H1 (cell line): ENCODE results near the gene OR2AG1. TPM values are rescaled to one million over a fixed set of nuclear protein-coding genes. Genes with fewer than 3 reads are reported as not detected.

Source experiments
- CTCF ChIA-PET: fragments of 300-600 bp; sonication (Branson Sonifier 250); formaldehyde crosslinking; loops from one replicate; lab custom pipeline; 2021; ENCODE audit not compliant: partially characterized antibody; lab: Charles Lee
- POLR2A ChIA-PET: fragments of 300-600 bp; sonication (Branson Sonifier 250); formaldehyde crosslinking; loops from one replicate; lab custom pipeline; 2021; ENCODE audit warnings: inconsistent platforms; ENCODE audit not compliant: partially characterized antibody; lab: Charles Lee
- DNase-seq, 2 experiments: peaks; one replicate each; pipeline versions ENCODE4 v3.0.0 to v3.0.0-alpha.2; 2010 to 2022; ENCODE audit warnings: low spot score in 2 of 2, low read depth in 1 of 2, mixed read lengths in 1 of 2
- FAIRE-seq: peaks from 2 replicates; lab custom pipeline; 2011; peaks lifted over from hg19 to GRCh38; lab: Jason Lieb, UNC
- H2AFZ ChIP-seq: 2 replicates; pipeline ENCODE4 v1.8.1; 2012; ENCODE audit warnings: low read length, inconsistent platforms
- H2AK5ac ChIP-seq: 2 replicates; pipeline ENCODE4 v1.6.1; 2013; ENCODE audit warnings: low read depth, low read length
- H2BK120ac ChIP-seq: replicated peaks from 2 replicates; pipeline ENCODE3; 2013; ENCODE audit warnings: low read depth, low read length, inconsistent platforms
- H2BK12ac ChIP-seq: 2 replicates; pipeline ENCODE4 v1.6.1; 2013; ENCODE audit warnings: low read depth, low read length
- H2BK15ac ChIP-seq: 2 replicates; pipeline ENCODE4 v1.6.1; 2013; ENCODE audit warnings: low read length
- H2BK20ac ChIP-seq: 2 replicates; pipeline ENCODE4 v1.6.1; 2013; ENCODE audit warnings: low read length
- H2BK5ac ChIP-seq: 2 replicates; pipeline ENCODE4 v1.6.1; 2013; ENCODE audit warnings: low read depth, low read length
- H3K14ac ChIP-seq: 2 replicates; pipeline ENCODE4 v1.6.1; 2013; ENCODE audit warnings: inconsistent platforms; ENCODE audit not compliant: insufficient read length
- H3K18ac ChIP-seq: 2 replicates; pipeline ENCODE4 v1.6.1; 2013; ENCODE audit warnings: low read length; ENCODE audit errors: extremely low read depth
- H3K23ac ChIP-seq: 2 replicates; pipeline ENCODE4 v1.6.1; 2013; ENCODE audit warnings: inconsistent platforms; ENCODE audit not compliant: insufficient read length
- H3K23me2 ChIP-seq: 2 replicates; pipeline ENCODE4 v1.6.1; 2013; ENCODE audit warnings: low read depth, low read length
- H3K27ac ChIP-seq: 2 replicates; pipeline ENCODE4 v1.6.1; 2011; ENCODE audit warnings: low read depth, low read length, inconsistent platforms
- H3K27me3 ChIP-seq, 4 experiments: replicated peaks in 1 of 4; 1 replicate in 1 of 4; 2 replicates in 3 of 4; pipeline versions ENCODE4 v1.6.1 to v1.8.1; 2011 to 2013; ENCODE audit warnings: low read length in 3 of 4, mild to moderate bottlenecking in 3 of 4, inconsistent platforms in 2 of 4, mixed read lengths in 2 of 4, moderate library complexity in 1 of 4; ENCODE audit not compliant: control insufficient read depth in 3 of 4, insufficient read depth in 3 of 4; ENCODE audit errors: extremely low read depth in 1 of 4
- H3K36me3 ChIP-seq, 4 experiments: 2 replicates each; pipeline versions ENCODE4 v1.6.1 to v1.8.1; 2011 to 2013; ENCODE audit warnings: mild to moderate bottlenecking in 4 of 4, low read length in 3 of 4, moderate library complexity in 2 of 4, control low read depth in 1 of 4, inconsistent platforms in 1 of 4; ENCODE audit not compliant: insufficient read depth in 4 of 4, control insufficient read depth in 2 of 4
- H3K4ac ChIP-seq: replicated peaks from 2 replicates; pipeline ENCODE3; 2013; ENCODE audit warnings: low read length, low read depth, mixed read lengths, inconsistent platforms; ENCODE audit not compliant: insufficient read length
- H3K4me1 ChIP-seq, 4 experiments: replicated peaks in 1 of 4; 1 replicate in 1 of 4; 2 replicates in 3 of 4; pipeline versions ENCODE4 v1.6.1 to v1.8.1; 2011 to 2013; ENCODE audit warnings: low read length in 3 of 4, inconsistent platforms in 2 of 4, mixed read lengths in 1 of 4; ENCODE audit not compliant: insufficient read depth in 4 of 4, control insufficient read depth in 3 of 4
- H3K4me2 ChIP-seq, 2 experiments: 2 replicates each; pipeline versions ENCODE4 v1.6.1 to v1.8.1; 2011 to 2013; ENCODE audit warnings: low read depth in 2 of 2, low read length in 2 of 2, control low read depth in 1 of 2, inconsistent platforms in 1 of 2, mild to moderate bottlenecking in 1 of 2; ENCODE audit not compliant: insufficient read depth in 1 of 2
- H3K4me3 ChIP-seq, 4 experiments: fragments of 200-600, 300-600 bp in 1 of 4; sonication (generic), shearing (Covaris generic), sonication (Bioruptor Twin) in 1 of 4; 2 replicates each; pipeline versions ENCODE4 v1.5.1 to v1.8.1; 2011 to 2016; ENCODE audit warnings: low read length in 4 of 4, low read depth in 3 of 4, control low read depth in 2 of 4, inconsistent platforms in 2 of 4, mild to moderate bottlenecking in 2 of 4, mixed read lengths in 1 of 4, moderate library complexity in 1 of 4; ENCODE audit not compliant: insufficient read depth in 2 of 4; ENCODE audit errors: extremely low read depth in 1 of 4
- H3K56ac ChIP-seq: replicated peaks from 2 replicates; pipeline ENCODE3; 2013; ENCODE audit warnings: low read depth, mild to moderate bottlenecking, mixed read lengths, low read length, inconsistent platforms; ENCODE audit not compliant: insufficient read length
- H3K79me1 ChIP-seq: 2 replicates; pipeline ENCODE4 v1.6.1; 2013; ENCODE audit warnings: low read depth, low read length, control low read depth
- H3K79me2 ChIP-seq, 2 experiments: 2 replicates each; pipeline versions ENCODE4 v1.6.1 to v1.8.1; 2012 to 2013; ENCODE audit warnings: low read length in 2 of 2, mild to moderate bottlenecking in 2 of 2, inconsistent platforms in 1 of 2; ENCODE audit not compliant: insufficient read depth in 2 of 2, control insufficient read depth in 1 of 2
- H3K9ac ChIP-seq, 4 experiments: replicated peaks in 1 of 4; 1 replicate in 1 of 4; 2 replicates in 3 of 4; pipeline versions ENCODE4 v1.6.1 to v1.8.1; 2011 to 2013; ENCODE audit warnings: low read depth in 3 of 4, low read length in 3 of 4, control low read depth in 2 of 4, mild to moderate bottlenecking in 2 of 4, moderate library complexity in 2 of 4, inconsistent platforms in 1 of 4; ENCODE audit errors: extremely low read depth in 1 of 4
- H3K9me3 ChIP-seq, 2 experiments: 2 replicates each; pipeline versions ENCODE4 v1.6.1 to v1.8.1; 2012 to 2013; ENCODE audit warnings: mild to moderate bottlenecking in 2 of 2, moderate library complexity in 2 of 2, control low read depth in 1 of 2, inconsistent platforms in 1 of 2, low read depth in 1 of 2, low read length in 1 of 2, mixed read lengths in 1 of 2; ENCODE audit not compliant: insufficient read depth in 2 of 2
- H4K20me1 ChIP-seq, 2 experiments: replicated peaks in 1 of 2; 2 replicates each; pipeline versions ENCODE3 to v1.8.1; 2011 to 2013; ENCODE audit warnings: inconsistent platforms in 2 of 2, low read length in 2 of 2, mild to moderate bottlenecking in 1 of 2; ENCODE audit not compliant: insufficient read depth in 2 of 2, control insufficient read depth in 1 of 2
- H4K5ac ChIP-seq: 2 replicates; pipeline ENCODE4 v1.6.1; 2013; ENCODE audit warnings: low read length, low read depth, mixed read lengths, inconsistent platforms; ENCODE audit not compliant: insufficient read length
- H4K8ac ChIP-seq: 2 replicates; pipeline ENCODE4 v1.8.0; 2013; ENCODE audit warnings: mild to moderate bottlenecking, moderate library complexity, low read length, inconsistent platforms; ENCODE audit not compliant: insufficient read depth; ENCODE audit errors: extremely low read depth
- H4K91ac ChIP-seq: replicated peaks from 2 replicates; pipeline ENCODE3; 2013; ENCODE audit warnings: low read length, mixed read lengths, inconsistent platforms; ENCODE audit not compliant: insufficient read length
- BRCA1 ChIP-seq: IDR thresholded peaks from 2 replicates; pipeline ENCODE4 v1.6.1; 2012; ENCODE audit warnings: low read depth, low read length, improper control_type of control experiment
- TAF1 ChIP-seq: IDR thresholded peaks from 2 replicates; pipeline ENCODE4 v1.6.1; 2011; ENCODE audit warnings: mild to moderate bottlenecking, low read depth, low read length
- TBP ChIP-seq: IDR thresholded peaks from 2 replicates; pipeline ENCODE4 v1.6.1; 2011; ENCODE audit warnings: low read depth, low read length, improper control_type of control experiment
- WGBS, 2 experiments: shearing (Covaris generic) in 1 of 2; methylation state at CpG; one replicate each; pipeline versions ENCODE4 v1.1.6 to v1.1.7; 2013 to 2015; ENCODE audit warnings: low lambda C conversion rate in 2 of 2, mixed read lengths in 2 of 2, inconsistent platforms in 1 of 2, low coverage in 1 of 2, missing lambda C conversion rate in 1 of 2; ENCODE audit not compliant: insufficient replicate concordance in 2 of 2, insufficient coverage in 1 of 2, insufficient read length in 1 of 2; ENCODE audit errors: extremely low coverage in 1 of 2, missing lambda C conversion rate in 1 of 2; 5-methylcytosine and 5-hydroxymethylcytosine counted together
- polyA plus RNA-seq, 7 experiments: library from polyadenylated mRNA; depleted of rRNA in 3 of 7; stranded (reverse) in 5 of 7; unstranded in 2 of 7; fragments of >200 nt in 5 of 7; fragments of 200-250 nt in 2 of 7; gene quantifications; 1 replicate in 5 of 7; 2 replicates in 1 of 7; 4 replicates in 1 of 7; pipeline versions ENCODE4 v1.2.1 to v1.2.3, GENCODE V29; 2011 to 2013; ENCODE audit warnings: missing spikeins in 2 of 7, mixed read lengths in 2 of 7
- total RNA-seq: library from RNA; stranded (reverse); fragmentation: NEBNext Ultra II Directional; extraction: Animal tissue kit (Norgen Biotek cat#: 25700); gene quantifications from 2 replicates; pipeline ENCODE4 v1.2.1, GENCODE V29; 2021
- TF ChIP-seq, protein P1 (sequence below): IDR thresholded peaks from 2 replicates; pipeline ENCODE4 v1.6.1; 2011; ENCODE audit warnings: low read depth, mild to moderate bottlenecking, low read length; ENCODE audit not compliant: insufficient read depth

Gene OR2AG1
- total and polyA plus RNA-seq, 2 of the 8 experiments (the other 6 are each of a cell fraction or from before 2014, with no cell fraction given) = not detected

DNA sequence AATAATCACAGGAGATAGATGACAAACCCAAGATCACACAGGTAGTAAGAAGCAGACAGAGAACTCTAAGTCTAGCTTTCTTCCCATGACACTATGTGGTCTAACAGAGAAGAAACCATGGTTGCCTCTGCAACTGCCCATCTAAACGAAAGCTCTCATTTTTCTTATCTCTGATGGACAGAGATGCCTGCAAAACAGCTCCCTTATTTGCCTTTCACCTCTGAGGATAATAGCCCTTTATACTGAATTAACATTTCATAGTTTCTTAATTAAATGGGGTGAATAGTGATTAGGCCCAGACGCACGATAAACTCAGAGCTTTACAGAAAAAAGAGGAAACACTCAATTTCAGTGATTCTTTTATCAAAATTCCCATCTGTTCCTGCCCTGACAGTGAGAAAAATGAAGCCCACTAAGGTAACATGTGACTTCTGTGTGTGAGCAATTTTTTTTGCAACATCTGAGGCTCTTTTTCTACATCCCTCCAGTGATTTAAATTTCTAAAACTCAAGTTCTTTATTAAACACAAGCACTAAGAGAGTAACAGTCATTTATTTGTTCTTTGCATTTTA is 35.6 kb upstream of the OR2AG1 start:
- Histone ChIP-seq H3K18ac (no peak overlapping the region), H4K91ac (no peak overlapping the region), H2AK5ac (no peak overlapping the region), H2BK15ac (no peak overlapping the region), H4K20me1 (no peaks in the 10 kb centered on the region), H3K4me3 (no peak overlapping the region), H2BK12ac (no peak overlapping the region), H2BK20ac (no peak overlapping the region), H3K9ac (no peak overlapping the region), H3K4me1 (no peaks in the 10 kb centered on the region), H3K27me3 (no peaks in the 10 kb centered on the region), H3K27ac (no peak overlapping the region), H3K79me2 (no peaks in the 10 kb centered on the region), H3K36me3 (no peaks in the 10 kb centered on the region), H3K9me3 (no peaks in the 10 kb centered on the region), H3K56ac (no peak overlapping the region), H3K23me2 (no peaks in the 10 kb centered on the region), H4K5ac (no peak overlapping the region), H3K79me1 (no peaks in the 10 kb centered on the region), H3K4me2 (no peak overlapping the region), H4K8ac (no peak overlapping the region), H3K14ac (no peak overlapping the region), H2BK120ac (no peak overlapping the region), H2AFZ (no peak overlapping the region), H3K4ac (no peak overlapping the region), H3K23ac (no peak overlapping the region), H2BK5ac (no peak overlapping the region)
- POLR2A ChIA-PET = no interaction called here
- CTCF ChIA-PET = interaction anchor here (0.5 to 7.8 kb wide), 3 partner anchors 9 to 238 kb away, joined by 3 to 86 read pairs (median 36); no protein-coding TSS in a partner anchor
- FAIRE-seq (no peak), DNase-seq (no peak)
- 87% methylated on average over 3 of the region's 3 CpGs; no CpG with 5 or more reads in 1 of the 2 experiments for WGBS, 2 experiments
- TF ChIP-seq TAF1 (no peak), TBP (no peak), BRCA1 (no peak)
- TF ChIP-seq, protein P1, sequence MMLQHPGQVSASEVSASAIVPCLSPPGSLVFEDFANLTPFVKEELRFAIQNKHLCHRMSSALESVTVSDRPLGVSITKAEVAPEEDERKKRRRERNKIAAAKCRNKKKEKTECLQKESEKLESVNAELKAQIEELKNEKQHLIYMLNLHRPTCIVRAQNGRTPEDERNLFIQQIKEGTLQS = no peak
